HepG2 (cell line): ENCODE data around the gene KATNAL2. TPM values are rescaled to one million over a fixed set of nuclear protein-coding genes. Genes with fewer than 3 reads are reported as not detected.

ENCODE experiments used
- CCAR2 ChIP-seq: fragments of 200-400 bp; formaldehyde crosslinking; optimal IDR thresholded peaks from 2 replicates; pipeline ENCODE3; 2018; ENCODE audit warnings: low read depth, mild to moderate bottlenecking, low read length, moderate library complexity
- CCDC6 ChIP-seq: sonication (generic); formaldehyde crosslinking; IDR thresholded peaks from 2 replicates; pipeline ENCODE4 v1.8.1; 2022; ENCODE audit warnings: mild to moderate bottlenecking, missing genetic modification reagents, moderate library complexity
- CEBPB ChIP-seq: IDR thresholded peaks from 2 replicates; pipeline ENCODE4 v1.6.1; 2011; ENCODE audit warnings: low read depth, low read length, improper control_type of control experiment, borderline replicate concordance
- FOSL1 ChIP-seq: sonication (generic); formaldehyde crosslinking; IDR thresholded peaks from 2 replicates; pipeline ENCODE4 v1.9.0; 2021; ENCODE audit warnings: missing genetic modification reagents, borderline replicate concordance
- HDAC1 ChIP-seq: sonication (generic); formaldehyde crosslinking; IDR thresholded peaks from 2 replicates; pipeline ENCODE4 v1.5.1; 2020; ENCODE audit warnings: mild to moderate bottlenecking, missing genetic modification reagents
- HES4 ChIP-seq: sonication (generic); formaldehyde crosslinking; IDR thresholded peaks from 2 replicates; pipeline ENCODE4 v1.9.0; 2021; ENCODE audit warnings: mild to moderate bottlenecking, missing genetic modification reagents, borderline replicate concordance
- MEIS1 ChIP-seq: sonication (generic); formaldehyde crosslinking; IDR thresholded peaks from 2 replicates; pipeline ENCODE4 v1.9.0; 2021; ENCODE audit warnings: mild to moderate bottlenecking, missing genetic modification reagents, moderate library complexity, borderline replicate concordance
- NR2F2 ChIP-seq: IDR thresholded peaks from 2 replicates; pipeline ENCODE4 v1.6.1; 2012; ENCODE audit warnings: low read depth, inconsistent platforms, borderline replicate concordance
- PPARG ChIP-seq: conservative IDR thresholded peaks from 2 replicates; pipeline ENCODE4 v1.6.1; 2016; ENCODE audit warnings: missing biosample characterization, missing genetic modification reagents
- RFXANK ChIP-seq: IDR thresholded peaks from 2 replicates; pipeline ENCODE4 v1.6.1; 2016
- SPEN ChIP-seq: sonication (generic); formaldehyde crosslinking; IDR thresholded peaks from 2 replicates; pipeline ENCODE4 v1.5.1; 2020; ENCODE audit warnings: low read depth, mild to moderate bottlenecking, missing genetic modification reagents
- ZMAT3 ChIP-seq: sonication (generic); formaldehyde crosslinking; conservative IDR thresholded peaks from 2 replicates; pipeline ENCODE4 v1.7.0; 2021; ENCODE audit warnings: missing genetic modification reagents
- ZNF331 ChIP-seq: sonication (generic); formaldehyde crosslinking; IDR thresholded peaks from 2 replicates; pipeline ENCODE4 v1.4.0; 2020; ENCODE audit warnings: missing genetic modification reagents
- ZNF557 ChIP-seq: sonication (generic); formaldehyde crosslinking; IDR thresholded peaks from 2 replicates; pipeline ENCODE4 v1.4.0; 2020; ENCODE audit warnings: missing genetic modification reagents
- ZNF564 ChIP-seq: sonication (generic); formaldehyde crosslinking; IDR thresholded peaks from 2 replicates; pipeline ENCODE4 v1.8.1; 2023; ENCODE audit warnings: mild to moderate bottlenecking, missing genetic modification reagents
- polyA plus RNA-seq, 8 experiments: library from polyadenylated mRNA; depleted of rRNA in 3 of 8; stranded (reverse) in 7 of 8; unstranded in 1 of 8; fragments of >200 nt; fragmentation: Illumina TruSeq in 4 of 8; extraction: Trizol in 4 of 8; gene quantifications; 2 replicates each; pipeline versions ENCODE4 v1.2.1 to v1.2.3, GENCODE V29; 2011 to 2016; ENCODE audit warnings: low read depth in 4 of 8, missing spikeins in 1 of 8, mixed read lengths in 1 of 8; ENCODE audit not compliant: insufficient read depth in 1 of 8
- total RNA-seq, 5 experiments: library from RNA; depleted of rRNA; stranded (reverse); fragments of >200 nt; fragmentation: Illumina TruSeq; extraction: Trizol; gene quantifications; 2 replicates each; pipeline ENCODE4 v1.2.3, GENCODE V29; 2016; ENCODE audit warnings: low read depth in 1 of 5
- TF ChIP-seq, protein P1 (sequence below): sonication (generic); formaldehyde crosslinking; IDR thresholded peaks from 2 replicates; pipeline ENCODE4 v1.4.0; 2020; ENCODE audit warnings: missing genetic modification reagents
- TF ChIP-seq, protein P2 (sequence below): sonication (generic); formaldehyde crosslinking; IDR thresholded peaks from 2 replicates; pipeline ENCODE4 v1.4.0; 2020; ENCODE audit warnings: missing genetic modification reagents
- TF ChIP-seq, protein P3 (sequence below): sonication (generic); formaldehyde crosslinking; conservative IDR thresholded peaks from 2 replicates; pipeline ENCODE4 v1.8.1; 2023; ENCODE audit warnings: missing genetic modification reagents
- TF ChIP-seq, protein P4 (sequence below): sonication (generic); formaldehyde crosslinking; IDR thresholded peaks from 2 replicates; pipeline ENCODE4 v1.5.0; 2020; ENCODE audit warnings: mild to moderate bottlenecking, missing genetic modification reagents

KATNAL2 gene
- total and polyA plus RNA-seq, 2 of the 13 experiments (the other 11 are each of a cell fraction or from before 2014, with no cell fraction given) = not detected

DNA sequence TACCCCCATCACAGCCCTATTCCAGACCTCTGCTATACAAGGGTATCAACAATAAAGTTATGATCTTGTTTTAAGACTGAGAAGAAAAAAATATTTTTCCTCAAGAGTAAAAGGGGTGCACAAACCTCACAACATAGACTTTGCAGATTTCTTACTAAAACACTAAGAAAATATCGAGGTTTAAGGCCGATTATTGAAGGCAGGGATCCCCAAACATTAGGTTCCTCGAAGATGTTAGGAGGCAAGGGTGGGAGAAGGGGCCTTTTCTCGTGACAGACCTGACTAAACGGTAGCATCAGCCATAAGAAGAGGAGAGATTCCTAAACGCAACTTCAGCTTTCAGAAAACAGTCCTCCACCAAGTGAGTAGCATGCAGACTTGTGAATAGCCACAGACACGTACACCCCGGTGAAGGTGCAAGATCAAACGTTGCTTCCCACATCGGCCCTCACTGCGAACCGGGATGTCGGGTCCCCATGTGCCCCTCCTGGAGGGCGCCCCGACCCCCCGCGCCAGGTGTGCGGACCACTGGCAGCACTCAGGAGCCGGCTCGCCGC is 773 bp upstream of the KATNAL2 start (continued):
- TF ChIP-seq MEIS1 (no peak), SPEN (CRISPR knock-in tag) (0 out of 2 replicates have a peak, but pooled peaks have one; percentile 7), HES4 (CRISPR knock-in tag) (no peak), FOSL1 (no peak), CEBPB (no peak), CCAR2 (no peak), ZNF557 (no peak), RFXANK (CRISPR knock-in tag) (no peak), ZNF564 (CRISPR knock-in tag) (0 out of 2 replicates have a peak, but pooled peaks have one; percentile 5), ZMAT3 (no peak), ZNF331 (CRISPR knock-in tag) (no peak), HDAC1 (CRISPR knock-in tag) (0 out of 2 replicates have a peak, but pooled peaks have one; percentile 0), CCDC6 (CRISPR knock-in tag) (no peak), NR2F2 (no peak), PPARG (CRISPR knock-in tag) (no peak)
- TF ChIP-seq, protein P1, sequence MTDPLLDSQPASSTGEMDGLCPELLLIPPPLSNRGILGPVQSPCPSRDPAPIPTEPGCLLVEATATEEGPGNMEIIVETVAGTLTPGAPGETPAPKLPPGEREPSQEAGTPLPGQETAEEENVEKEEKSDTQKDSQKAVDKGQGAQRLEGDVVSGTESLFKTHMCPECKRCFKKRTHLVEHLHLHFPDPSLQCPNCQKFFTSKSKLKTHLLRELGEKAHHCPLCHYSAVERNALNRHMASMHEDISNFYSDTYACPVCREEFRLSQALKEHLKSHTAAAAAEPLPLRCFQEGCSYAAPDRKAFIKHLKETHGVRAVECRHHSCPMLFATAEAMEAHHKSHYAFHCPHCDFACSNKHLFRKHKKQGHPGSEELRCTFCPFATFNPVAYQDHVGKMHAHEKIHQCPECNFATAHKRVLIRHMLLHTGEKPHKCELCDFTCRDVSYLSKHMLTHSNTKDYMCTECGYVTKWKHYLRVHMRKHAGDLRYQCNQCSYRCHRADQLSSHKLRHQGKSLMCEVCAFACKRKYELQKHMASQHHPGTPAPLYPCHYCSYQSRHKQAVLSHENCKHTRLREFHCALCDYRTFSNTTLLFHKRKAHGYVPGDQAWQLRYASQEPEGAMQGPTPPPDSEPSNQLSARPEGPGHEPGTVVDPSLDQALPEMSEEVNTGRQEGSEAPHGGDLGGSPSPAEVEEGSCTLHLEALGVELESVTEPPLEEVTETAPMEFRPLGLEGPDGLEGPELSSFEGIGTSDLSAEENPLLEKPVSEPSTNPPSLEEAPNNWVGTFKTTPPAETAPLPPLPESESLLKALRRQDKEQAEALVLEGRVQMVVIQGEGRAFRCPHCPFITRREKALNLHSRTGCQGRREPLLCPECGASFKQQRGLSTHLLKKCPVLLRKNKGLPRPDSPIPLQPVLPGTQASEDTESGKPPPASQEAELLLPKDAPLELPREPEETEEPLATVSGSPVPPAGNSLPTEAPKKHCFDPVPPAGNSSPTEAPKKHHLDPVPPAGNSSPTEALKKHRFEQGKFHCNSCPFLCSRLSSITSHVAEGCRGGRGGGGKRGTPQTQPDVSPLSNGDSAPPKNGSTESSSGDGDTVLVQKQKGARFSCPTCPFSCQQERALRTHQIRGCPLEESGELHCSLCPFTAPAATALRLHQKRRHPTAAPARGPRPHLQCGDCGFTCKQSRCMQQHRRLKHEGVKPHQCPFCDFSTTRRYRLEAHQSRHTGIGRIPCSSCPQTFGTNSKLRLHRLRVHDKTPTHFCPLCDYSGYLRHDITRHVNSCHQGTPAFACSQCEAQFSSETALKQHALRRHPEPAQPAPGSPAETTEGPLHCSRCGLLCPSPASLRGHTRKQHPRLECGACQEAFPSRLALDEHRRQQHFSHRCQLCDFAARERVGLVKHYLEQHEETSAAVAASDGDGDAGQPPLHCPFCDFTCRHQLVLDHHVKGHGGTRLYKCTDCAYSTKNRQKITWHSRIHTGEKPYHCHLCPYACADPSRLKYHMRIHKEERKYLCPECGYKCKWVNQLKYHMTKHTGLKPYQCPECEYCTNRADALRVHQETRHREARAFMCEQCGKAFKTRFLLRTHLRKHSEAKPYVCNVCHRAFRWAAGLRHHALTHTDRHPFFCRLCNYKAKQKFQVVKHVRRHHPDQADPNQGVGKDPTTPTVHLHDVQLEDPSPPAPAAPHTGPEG = no peak
- TF ChIP-seq, protein P2, sequence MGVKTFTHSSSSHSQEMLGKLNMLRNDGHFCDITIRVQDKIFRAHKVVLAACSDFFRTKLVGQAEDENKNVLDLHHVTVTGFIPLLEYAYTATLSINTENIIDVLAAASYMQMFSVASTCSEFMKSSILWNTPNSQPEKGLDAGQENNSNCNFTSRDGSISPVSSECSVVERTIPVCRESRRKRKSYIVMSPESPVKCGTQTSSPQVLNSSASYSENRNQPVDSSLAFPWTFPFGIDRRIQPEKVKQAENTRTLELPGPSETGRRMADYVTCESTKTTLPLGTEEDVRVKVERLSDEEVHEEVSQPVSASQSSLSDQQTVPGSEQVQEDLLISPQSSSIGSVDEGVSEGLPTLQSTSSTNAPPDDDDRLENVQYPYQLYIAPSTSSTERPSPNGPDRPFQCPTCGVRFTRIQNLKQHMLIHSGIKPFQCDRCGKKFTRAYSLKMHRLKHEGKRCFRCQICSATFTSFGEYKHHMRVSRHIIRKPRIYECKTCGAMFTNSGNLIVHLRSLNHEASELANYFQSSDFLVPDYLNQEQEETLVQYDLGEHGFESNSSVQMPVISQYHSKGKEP (CRISPR knock-in tag) = no peak
- TF ChIP-seq, protein P3, sequence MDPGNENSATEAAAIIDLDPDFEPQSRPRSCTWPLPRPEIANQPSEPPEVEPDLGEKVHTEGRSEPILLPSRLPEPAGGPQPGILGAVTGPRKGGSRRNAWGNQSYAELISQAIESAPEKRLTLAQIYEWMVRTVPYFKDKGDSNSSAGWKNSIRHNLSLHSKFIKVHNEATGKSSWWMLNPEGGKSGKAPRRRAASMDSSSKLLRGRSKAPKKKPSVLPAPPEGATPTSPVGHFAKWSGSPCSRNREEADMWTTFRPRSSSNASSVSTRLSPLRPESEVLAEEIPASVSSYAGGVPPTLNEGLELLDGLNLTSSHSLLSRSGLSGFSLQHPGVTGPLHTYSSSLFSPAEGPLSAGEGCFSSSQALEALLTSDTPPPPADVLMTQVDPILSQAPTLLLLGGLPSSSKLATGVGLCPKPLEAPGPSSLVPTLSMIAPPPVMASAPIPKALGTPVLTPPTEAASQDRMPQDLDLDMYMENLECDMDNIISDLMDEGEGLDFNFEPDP (CRISPR knock-in tag) = no peak
- TF ChIP-seq, protein P4, sequence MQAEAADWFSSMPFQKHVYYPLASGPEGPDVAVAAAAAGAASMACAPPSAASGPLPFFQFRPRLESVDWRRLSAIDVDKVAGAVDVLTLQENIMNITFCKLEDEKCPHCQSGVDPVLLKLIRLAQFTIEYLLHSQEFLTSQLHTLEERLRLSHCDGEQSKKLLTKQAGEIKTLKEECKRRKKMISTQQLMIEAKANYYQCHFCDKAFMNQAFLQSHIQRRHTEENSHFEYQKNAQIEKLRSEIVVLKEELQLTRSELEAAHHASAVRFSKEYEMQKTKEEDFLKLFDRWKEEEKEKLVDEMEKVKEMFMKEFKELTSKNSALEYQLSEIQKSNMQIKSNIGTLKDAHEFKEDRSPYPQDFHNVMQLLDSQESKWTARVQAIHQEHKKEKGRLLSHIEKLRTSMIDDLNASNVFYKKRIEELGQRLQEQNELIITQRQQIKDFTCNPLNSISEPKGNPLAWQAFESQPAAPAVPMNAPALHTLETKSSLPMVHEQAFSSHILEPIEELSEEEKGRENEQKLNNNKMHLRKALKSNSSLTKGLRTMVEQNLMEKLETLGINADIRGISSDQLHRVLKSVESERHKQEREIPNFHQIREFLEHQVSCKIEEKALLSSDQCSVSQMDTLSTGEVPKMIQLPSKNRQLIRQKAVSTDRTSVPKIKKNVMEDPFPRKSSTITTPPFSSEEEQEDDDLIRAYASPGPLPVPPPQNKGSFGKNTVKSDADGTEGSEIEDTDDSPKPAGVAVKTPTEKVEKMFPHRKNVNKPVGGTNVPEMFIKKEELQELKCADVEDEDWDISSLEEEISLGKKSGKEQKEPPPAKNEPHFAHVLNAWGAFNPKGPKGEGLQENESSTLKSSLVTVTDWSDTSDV = no peak
